HCT116 (cell line): ENCODE data around the gene PROS1.

Experiments used
- REST ChIP-seq: IDR thresholded peaks from 2 replicates; pipeline ENCODE4 v1.6.1; 2012; ENCODE audit warnings: low read depth
- YY1 ChIP-seq: IDR thresholded peaks from 2 replicates; pipeline ENCODE4 v1.6.1; 2011; ENCODE audit warnings: low read length, low read depth, moderate library complexity, mild to moderate bottlenecking; ENCODE audit not compliant: insufficient replicate concordance; ENCODE audit errors: extremely low read depth
- TF ChIP-seq, protein P1 (sequence below), 3 experiments: fragments of 200-600 bp in 1 of 3; sonication (generic) in 1 of 3; IDR thresholded peaks in 2 of 3; conservative IDR thresholded peaks in 1 of 3; 2 replicates each; pipeline ENCODE4 v1.5.1; 2012 to 2017; ENCODE audit warnings: low read depth in 2 of 3, low read length in 2 of 3, antibody characterized with exemption in 1 of 3, borderline replicate concordance in 1 of 3, control low read depth in 1 of 3, mild to moderate bottlenecking in 1 of 3, mixed read lengths in 1 of 3, mixed run types in 1 of 3, moderate library complexity in 1 of 3; ENCODE audit not compliant: insufficient read depth in 1 of 3

DNA sequence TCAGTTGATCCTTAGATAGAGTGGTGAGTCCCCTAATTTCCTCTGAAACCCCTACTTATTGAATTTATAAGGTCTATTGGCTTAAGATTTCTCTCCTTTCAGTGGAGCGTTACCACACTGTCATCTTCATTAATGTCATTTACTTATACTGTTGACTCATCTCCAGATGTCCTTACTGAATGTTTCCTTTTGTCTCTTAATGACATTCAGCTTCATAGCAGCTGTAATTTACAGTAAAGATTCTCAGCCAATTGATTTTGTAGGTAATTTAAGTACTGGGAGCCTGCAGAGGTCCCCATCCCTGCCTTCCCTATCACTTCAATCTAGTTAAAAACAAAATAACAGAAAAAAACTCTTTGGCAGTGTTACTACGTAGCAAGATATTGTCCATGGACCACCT lies 35.9 kb upstream of the PROS1 start:
- TF ChIP-seq REST (no peak), YY1 (no peak)
- TF ChIP-seq, protein P1, sequence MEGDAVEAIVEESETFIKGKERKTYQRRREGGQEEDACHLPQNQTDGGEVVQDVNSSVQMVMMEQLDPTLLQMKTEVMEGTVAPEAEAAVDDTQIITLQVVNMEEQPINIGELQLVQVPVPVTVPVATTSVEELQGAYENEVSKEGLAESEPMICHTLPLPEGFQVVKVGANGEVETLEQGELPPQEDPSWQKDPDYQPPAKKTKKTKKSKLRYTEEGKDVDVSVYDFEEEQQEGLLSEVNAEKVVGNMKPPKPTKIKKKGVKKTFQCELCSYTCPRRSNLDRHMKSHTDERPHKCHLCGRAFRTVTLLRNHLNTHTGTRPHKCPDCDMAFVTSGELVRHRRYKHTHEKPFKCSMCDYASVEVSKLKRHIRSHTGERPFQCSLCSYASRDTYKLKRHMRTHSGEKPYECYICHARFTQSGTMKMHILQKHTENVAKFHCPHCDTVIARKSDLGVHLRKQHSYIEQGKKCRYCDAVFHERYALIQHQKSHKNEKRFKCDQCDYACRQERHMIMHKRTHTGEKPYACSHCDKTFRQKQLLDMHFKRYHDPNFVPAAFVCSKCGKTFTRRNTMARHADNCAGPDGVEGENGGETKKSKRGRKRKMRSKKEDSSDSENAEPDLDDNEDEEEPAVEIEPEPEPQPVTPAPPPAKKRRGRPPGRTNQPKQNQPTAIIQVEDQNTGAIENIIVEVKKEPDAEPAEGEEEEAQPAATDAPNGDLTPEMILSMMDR (IDR thresholded peaks at IDR 0.05 in 2 of 3, conservative IDR thresholded peaks at IDR 0.05 in 1 of 3; ENCODE audit: borderline replicate concordance in 1 of 3, insufficient read depth in 1 of 3, low read depth in 2 of 3, low read length in 2 of 3) = no peak
